K562 treated with DMSO at 1 percent for 4 hours (cell line): ENCODE measurements around the gene EVPL. TPM values are rescaled to one million over a fixed set of nuclear protein-coding genes. Genes with fewer than 3 reads are reported as not detected.

Experiments used
- total RNA-seq: library from RNA; unstranded; fragments of 300-600 nt; gene quantifications from 2 replicates; pipeline ENCODE4 v1.2.3, GENCODE V29; 2022; ENCODE audit not compliant: insufficient read depth

EVPL gene
- not detected in 2 replicates for total RNA-seq

DNA sequence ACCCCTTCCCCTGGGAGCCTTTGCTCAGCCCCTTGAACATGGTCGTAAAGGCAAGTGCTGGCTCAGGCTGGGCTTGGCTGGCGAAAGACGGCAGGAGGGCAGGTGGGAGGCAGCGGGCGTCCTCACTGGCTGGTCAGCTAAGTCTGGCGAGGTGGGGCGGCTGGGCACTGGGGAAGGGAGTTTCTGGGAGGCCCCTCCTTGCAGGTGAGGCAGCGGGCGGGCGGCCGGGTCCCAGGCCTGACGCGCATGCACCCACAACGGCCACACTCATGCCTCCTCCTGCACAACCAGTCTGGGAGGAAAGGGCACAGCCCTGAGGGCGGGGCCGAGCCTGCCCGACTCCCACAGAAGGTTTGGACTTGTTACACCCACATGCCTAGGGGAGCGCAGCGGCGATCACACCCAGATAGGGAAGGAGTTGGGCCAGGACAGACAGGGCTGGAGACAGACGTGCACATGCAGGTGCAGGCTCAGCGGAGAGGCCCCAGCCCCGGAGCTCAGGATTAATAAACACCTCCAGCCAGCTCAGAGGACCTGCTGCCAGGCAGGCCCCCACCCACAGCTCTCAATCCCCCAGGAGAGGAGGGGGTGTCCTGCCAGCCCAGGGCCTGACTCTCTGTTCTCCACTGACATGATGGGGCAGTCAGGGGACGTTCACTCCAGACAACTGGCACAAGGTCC lies at the start of gene EVPL:
EVPL (minus strand) TSS at position 148 of the 681 bp plus-strand sequence; CDS start at position 40, 108 bp downstream.

DNA sequence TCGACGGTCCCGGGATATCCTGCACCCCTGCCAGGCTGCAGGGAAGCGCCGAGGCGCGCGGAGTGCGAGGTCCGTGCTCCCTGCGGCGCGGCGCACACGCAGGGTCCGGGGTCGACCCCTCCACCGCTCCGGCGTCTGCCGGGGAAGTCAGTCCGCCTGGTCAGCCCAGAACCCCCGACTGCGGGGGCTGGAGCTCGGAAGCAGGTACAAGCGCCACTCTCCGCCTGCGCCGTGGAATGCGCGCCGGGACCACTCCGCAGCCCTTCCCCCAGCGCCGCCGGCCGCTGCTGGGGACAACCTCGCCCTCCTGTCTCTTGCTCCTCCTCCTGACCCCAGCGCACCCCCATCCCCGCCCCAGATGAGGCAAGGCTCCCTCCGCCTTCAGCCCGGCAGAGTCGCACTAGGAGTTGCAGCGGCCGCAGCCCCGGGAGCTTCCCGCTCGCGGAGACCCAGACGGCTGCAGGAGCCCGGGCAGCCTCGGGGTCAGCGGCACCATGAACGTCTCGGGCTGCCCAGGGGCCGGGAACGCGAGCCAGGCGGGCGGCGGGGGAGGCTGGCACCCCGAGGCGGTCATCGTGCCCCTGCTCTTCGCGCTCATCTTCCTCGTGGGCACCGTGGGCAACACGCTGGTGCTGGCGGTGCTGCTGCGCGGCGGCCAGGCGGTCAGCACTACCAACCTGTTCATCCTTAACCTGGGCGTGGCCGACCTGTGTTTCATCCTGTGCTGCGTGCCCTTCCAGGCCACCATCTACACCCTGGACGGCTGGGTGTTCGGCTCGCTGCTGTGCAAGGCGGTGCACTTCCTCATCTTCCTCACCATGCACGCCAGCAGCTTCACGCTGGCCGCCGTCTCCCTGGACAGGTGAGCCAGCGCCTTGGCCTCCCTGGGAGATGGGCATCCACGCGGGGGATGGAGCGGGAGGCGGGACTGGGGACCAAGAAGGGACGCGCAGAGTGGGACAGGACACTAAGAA lies 47.6 kb upstream of the EVPL start, which contains the start of gene GALR2:
GALR2 (plus strand) TSS at position 392 of the 974 bp plus-strand sequence; CDS start at position 495, 103 bp downstream.

DNA sequence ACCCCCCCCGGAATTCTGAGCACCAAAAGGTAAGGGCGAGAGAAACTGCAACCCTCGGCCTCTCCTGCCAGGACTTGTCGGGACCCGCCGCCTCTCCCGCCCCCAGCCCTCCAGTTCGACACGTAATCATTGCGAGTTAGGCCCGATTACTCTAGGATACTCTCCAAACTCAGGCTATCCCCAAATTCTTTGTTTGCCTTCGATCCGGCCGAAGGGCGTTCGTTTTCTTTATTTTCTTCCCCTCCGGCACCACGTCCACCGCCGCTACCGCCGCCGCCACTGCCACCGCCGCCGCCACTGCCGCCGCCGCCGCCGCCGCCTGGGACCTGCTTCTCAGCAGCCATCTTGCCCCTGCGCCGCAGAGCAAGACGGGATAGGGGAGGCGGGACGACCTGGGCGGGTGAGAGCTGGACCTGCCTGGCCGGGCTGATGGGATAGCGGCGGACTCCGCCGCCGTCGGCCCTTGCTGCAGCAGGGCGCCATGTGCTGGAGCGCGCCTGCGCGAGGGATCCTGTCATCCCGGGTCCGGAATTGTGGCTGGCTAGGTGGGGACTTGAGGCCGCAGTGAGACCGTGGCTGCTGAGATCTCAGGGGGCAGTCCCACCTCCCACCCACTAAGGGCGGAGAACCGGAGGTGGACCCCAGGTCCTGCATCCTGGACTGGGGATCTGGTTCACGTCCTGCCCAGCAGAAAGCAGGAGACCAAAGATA lies 45.2 kb upstream of the EVPL start, which contains the start of gene SRP68:
SRP68 (minus strand) TSS at position 370 of the 711 bp plus-strand sequence; CDS start at position 344, 26 bp downstream.

DNA sequence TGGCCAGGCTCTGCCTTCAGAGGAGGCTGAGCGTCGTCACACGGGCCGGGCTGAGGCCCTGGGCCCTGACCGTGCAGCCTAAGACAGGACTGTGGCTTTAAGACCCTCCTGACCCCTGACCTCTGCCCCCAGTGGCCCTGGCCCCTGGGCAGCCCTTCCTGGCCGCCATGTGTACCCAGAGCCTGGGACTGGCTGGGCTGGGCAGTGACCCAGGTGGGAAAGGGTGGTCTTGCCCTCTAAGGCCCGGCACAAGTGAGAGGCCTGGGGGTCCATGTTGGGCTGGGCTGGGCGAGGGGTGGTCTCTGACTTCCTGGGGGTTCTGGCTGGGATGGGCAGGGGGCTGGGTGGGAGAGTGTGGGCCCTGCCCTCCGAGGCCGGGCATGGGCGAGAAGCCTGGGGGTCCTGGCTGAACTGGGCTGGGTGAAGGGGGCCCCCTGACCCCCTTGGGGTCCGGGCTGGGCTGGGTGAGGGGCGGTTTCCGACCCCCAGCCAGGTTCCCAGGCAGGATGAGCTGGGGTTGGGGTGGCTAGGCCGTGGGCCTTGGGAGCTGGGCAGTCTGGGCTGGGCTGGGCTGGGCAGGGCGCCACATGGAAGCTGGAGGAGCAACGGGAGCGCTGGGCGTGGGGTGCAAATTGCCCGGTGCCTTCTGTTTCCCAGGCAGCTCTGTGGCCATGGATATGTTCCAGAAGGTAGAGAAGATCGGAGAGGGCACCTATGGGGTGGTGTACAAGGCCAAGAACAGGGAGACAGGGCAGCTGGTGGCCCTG lies 26.2 kb downstream of the EVPL start, which contains the start of gene CDK3:
CDK3 (plus strand) TSS at position 101 of the 767 bp plus-strand sequence; CDS start at position 672, 571 bp downstream.

DNA sequence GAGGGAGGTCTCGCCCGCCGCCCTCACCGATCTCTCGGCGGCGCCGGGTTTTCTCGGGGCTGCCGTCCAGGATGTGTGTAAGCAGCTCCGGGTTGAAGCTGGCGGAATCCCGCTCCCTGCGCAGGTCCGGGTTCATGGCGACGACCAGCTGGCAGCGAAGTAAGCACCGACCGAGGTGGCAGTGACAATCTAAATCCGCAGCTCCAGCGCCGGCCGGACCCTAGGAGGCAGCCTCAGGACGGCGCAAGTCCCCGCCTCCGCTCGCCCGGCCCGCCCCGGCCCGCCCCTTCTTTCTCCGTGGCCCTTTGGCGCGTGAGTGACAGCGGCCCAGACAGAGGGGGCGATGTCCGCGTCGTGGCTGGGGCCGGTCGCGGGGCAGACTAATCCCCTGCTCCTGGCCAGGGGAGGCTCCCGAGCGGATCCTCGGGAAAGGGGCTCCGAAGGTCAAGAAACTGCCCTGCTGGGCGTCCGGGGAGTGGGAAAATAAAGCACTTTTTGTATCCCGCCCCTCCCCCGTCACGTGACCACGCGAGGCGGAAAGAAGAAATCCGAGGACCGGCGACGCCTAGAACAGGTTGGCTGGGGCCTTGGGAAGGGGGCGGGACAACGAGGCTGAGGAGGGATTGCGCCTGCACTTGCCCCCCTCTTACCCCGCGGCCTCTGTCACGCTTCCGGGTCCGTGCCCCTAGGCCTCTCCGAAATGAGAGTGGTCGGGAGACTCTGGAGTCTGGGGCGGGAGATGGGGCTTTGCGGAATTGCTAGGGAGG lies 48.0 kb downstream of the EVPL start, which contains the start of the genes ACOX1 and TEN1:
ACOX1 (minus strand) TSS at position 229 of the 767 bp plus-strand sequence; CDS start at position 136, 93 bp downstream.
TEN1 (plus strand) TSS at position 303 of the 767 bp plus-strand sequence. CDS start 6,953 bp downstream, outside the sequence.

Other genes with a start within 250 kb of the EVPL start
- gene UNK, start 242.5 kb downstream of the EVPL start, total RNA-seq = 45.3 and 46.6 TPM in 2 replicates
- gene UNC13D, start 182.9 kb downstream of the EVPL start, total RNA-seq = 164 and 167 TPM in 2 replicates
- gene WBP2, start 172.0 kb downstream of the EVPL start, total RNA-seq = 133 TPM in 2 replicates
- gene TRIM47, start 148.7 kb downstream of the EVPL start, total RNA-seq = 2.6 and 3.6 TPM in 2 replicates
- 21.2 and 26.6 TPM in 2 replicates for gene TRIM65, start 130.4 kb downstream of the EVPL start, total RNA-seq
- 82.4 and 95.4 TPM in 2 replicates for gene MRPL38, start 122.4 kb downstream of the EVPL start, total RNA-seq
- gene FBF1, start 86.3 kb downstream of the EVPL start, total RNA-seq = 4.3 and 6.4 TPM in 2 replicates
- 13.2 and 15.1 TPM in 2 replicates for gene ACOX1, start 48.1 kb downstream of the EVPL start, total RNA-seq
- 23.1 and 24.3 TPM in 2 replicates for gene TEN1, start 48.1 kb downstream of the EVPL start, total RNA-seq
- gene CDK3, start 26.5 kb downstream of the EVPL start, total RNA-seq = 3.5 and 10.1 TPM in 2 replicates
- 87.4 and 92.9 TPM in 2 replicates for gene SRP68, start 45.2 kb upstream of the EVPL start, total RNA-seq
- gene GALR2, start 47.5 kb upstream of the EVPL start, total RNA-seq = not detected in 2 replicates
- gene ZACN, start 51.9 kb upstream of the EVPL start, total RNA-seq = 2.0 and 4.2 TPM in 2 replicates
- gene EXOC7, start 76.5 kb upstream of the EVPL start, total RNA-seq = 24.7 and 24.9 TPM in 2 replicates
- gene FOXJ1, start 113.9 kb upstream of the EVPL start, total RNA-seq = 0.82 TPM in 1 of 2 replicates, not detected in the other
- gene RNF157, start 213.2 kb upstream of the EVPL start, total RNA-seq = 30.3 and 31.6 TPM in 2 replicates
- 169 and 172 TPM in 2 replicates for gene UBALD2, start 238.0 kb upstream of the EVPL start, total RNA-seq